GM19043 (cell line): Measurements from ENCODE around the gene AHI1.

Experiments
- ATAC-seq: cut with Tn5 transposase; IDR thresholded peaks from one replicate; pipeline ENCODE4 v1.9.1; 2021; ENCODE audit warnings: low read depth; ENCODE audit not compliant: unreplicated experiment

AHI1 gene

DNA sequence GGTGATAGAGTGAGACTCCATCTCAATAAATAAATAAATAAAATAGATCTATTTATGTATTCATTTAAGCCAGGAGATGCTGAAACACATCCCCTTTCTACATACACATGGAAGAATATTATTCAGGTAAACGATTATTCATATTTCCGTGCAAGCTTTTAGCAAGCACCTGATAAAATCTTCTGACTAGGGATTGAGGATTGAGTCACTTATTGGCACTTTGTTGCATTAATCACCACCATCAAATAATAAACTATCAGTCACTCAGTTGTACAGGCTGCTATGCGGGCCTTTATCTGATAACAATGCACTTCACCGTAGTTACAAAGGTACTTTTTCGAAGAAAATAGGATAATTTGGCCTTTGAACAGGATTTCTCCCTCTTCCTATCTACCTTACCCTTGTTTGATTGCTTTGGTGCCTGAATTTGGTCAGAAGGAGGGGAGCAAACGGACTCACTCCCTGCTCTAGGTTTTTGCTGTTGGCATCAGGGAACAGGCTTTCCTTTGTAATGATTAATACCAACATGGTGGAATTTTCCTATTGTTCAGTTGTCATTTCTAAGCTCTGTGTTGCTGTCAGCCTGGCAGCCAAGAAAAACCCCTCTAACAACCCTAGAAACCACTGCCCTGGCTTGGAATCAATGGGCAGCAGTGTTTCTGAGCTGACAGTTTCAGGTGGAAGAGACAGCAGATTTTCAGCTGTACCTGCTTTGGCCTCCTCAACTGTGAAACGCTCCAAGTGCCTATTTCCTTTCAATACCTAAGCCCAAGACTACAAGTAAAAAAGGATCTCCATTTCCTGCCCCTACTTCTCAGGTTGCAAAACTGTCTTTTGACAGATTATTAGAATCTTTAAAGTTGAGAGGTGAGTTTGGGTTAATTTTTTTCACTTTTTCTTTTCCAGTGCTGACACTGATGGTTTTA, 253.4 kb downstream of the AHI1 start:
- no peak for ATAC-seq

DNA sequence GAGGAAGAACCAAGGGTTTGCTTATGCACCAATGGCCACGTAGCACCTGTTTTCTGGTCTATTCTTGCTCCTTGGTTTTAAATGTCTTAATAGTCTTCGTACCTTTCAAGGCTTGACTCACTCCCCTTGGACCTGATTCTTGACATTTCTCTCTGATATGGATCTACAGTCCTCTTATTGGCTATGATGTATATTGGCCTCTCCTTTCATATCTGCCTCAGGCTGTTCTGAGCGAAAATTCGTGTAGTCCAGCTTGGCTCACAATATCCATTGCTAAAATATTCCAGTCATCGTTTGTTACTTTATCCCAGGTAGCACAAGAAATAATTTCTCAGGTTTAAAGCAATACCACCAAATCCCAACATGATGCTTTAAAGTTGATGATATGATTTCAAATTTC, 256.8 kb downstream of the AHI1 start:
- ATAC-seq = no peak

DNA sequence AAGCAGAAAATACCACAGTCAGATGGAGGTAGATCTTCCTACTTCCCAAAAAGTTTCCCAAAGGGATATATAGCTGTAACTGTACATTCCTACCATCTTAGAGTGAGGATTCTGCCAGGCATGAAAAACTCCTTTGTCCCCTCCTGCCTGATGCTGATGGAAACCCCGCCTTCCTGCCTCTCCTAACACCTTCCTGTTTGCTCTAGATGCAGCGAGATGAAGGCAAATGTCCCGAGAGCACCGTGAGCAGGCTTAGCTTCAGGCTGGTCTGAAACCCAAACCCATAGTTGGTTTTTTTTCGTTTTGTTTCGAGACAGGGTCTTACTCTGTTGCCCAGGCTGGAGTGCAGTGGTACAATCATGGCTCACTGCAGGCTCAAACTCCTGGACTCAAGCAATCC, 260.8 kb downstream of the AHI1 start:
- no peak for ATAC-seq

DNA sequence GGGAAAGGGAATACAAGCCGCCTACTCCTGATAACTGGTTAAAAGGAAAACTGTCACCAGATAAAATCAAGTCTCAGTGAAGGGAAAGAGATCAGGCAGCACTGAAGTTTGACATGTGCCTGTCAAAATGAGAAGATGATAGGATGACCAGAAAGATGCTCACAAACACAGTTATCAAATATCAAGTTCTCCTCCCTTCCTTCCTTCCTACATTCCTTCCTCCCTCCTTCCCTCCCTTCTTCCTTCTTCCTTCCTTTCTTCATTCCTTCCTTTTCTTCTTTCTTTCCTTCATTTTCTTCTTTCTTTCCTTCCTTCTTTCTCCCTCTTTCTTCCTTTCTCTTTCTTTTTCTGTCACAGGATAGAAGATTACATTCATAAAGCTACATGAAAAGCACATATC, 261.2 kb downstream of the AHI1 start:
- ATAC-seq = no peak

DNA sequence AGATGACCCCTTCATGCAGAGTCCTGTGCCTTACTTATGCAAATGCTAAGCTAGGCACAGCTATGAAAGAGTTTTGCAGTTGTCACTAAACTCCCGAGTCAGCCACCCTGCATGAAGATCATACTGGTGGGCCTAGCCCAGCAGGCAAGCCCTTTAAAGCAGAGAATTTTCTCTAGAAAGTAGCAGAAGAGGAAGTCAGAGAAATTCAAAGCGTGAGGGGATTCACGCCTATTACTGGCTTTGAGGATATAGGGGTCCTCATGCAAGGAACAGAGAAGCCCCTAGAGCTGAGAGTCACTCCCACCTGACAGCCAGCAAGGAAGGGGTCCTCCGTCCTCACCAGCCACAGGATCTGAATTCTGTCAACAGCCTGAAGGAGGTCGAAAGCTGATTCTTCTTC, 261.8 kb downstream of the AHI1 start:
- no peak for ATAC-seq

DNA sequence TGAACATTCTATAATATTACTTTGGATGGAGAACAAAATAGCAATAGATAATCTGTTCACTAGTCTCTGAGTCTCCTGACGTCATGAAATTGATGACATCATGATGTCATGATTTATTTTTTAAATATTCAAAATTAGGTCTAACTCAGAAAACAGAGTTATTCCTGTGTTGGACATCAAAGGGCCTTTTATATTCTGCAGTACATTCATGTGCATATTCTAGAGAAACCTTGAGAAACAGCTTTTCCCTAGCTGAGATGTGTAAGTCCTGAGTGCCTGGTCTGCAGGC, 263.1 kb downstream of the AHI1 start:
- ATAC-seq = no peak

DNA sequence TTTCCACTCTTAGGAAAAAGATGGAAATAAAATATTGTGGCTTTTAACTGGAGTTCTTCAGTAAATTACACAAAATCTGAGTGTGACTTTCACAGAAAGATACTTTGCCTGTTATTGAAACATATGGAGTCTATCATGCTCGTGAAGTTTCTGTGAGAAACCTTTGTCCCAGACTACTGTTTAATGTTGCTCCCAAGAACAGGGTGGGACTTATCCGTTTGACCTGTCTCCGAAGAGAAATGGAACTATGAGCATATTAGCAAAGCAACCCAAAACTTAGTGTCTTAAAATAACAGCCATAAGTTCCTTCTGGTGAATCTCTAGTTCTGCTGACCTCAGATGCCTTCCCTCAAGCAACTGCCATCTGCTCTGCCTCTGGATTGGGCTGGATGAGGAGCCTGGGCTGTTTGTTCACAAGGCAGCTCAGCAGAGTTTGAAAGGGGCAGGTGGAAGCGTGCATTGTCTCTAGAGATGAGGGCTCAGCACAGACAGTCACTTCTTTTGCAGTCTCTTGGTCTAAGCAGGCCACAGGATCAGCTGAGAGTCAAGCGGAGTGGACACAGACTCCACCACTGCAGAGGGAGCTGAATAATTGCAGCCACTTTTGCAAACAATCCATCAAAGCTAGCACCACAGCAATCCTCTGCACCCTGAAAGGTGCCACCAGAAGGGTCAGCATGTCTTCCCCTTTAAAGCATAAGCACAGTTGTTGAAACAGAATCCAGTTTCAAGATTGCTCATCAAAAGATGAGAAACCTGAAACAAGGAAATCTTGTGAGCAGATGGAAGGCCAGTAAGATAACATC, 263.7 kb downstream of the AHI1 start:
- ATAC-seq = peak; percentile 66
